KOPT-K1 (cell line): ENCODE results near the gene CHI3L1.

Experiments
- H3K27ac ChIP-seq: fragments of 200-600 bp; sonication (generic); 2 replicates; pipeline ENCODE4 v1.5.1; 2016; ENCODE audit warnings: antibody characterized with exemption, mild to moderate bottlenecking, low read depth, low read length; ENCODE audit not compliant: poor library complexity, severe bottlenecking
- H3K36me3 ChIP-seq: fragments of 200-600 bp; sonication (generic); 2 replicates; pipeline ENCODE4 v1.5.1; 2017; ENCODE audit warnings: antibody characterized with exemption, mild to moderate bottlenecking, low read length, moderate library complexity; ENCODE audit not compliant: insufficient read depth
- H3K9me3 ChIP-seq: fragments of 200-600 bp; sonication (generic); 2 replicates; pipeline ENCODE4 v1.5.1; 2017; ENCODE audit warnings: antibody characterized with exemption, low read length, mild to moderate bottlenecking; ENCODE audit not compliant: insufficient read depth, poor library complexity, severe bottlenecking

CHI3L1 gene

GRCh38 chr1:203196371-203196770 is 9.9 kb upstream of the CHI3L1 start:
- Histone ChIP-seq H3K36me3 (no peaks in the 10 kb centered on the region), H3K9me3 (no peaks in the 10 kb centered on the region), H3K27ac (no peak overlapping the region)

- no peaks in the 10 kb centered on the region for H3K9me3 ChIP-seq
- H3K27ac ChIP-seq = no peak overlapping the region
- no peaks in the 10 kb centered on the region for H3K36me3 ChIP-seq
Observed at GRCh38 chr1:203190949-203191348, 4.4 kb upstream of the CHI3L1 start.

DNA sequence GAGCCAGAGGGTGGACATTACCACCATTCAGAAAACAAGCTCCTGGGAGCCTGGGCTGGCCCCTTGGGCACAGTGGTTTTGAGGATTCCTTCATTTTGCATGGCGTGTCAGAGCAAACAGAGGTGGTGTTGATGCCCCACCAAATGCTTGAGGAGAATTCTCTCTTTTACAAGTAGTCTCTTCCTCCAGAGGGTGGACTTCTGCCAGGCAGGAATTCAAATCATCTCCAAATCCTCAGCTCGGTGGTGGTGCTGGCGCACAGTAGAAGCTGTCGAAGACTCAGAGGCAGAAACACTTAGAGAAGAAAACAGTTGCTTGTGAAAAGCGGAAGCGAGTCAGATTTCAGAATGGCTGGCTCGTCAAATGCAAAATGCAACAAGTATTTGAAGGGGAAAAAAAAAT is 3.4 kb upstream of the CHI3L1 start:
- Histone ChIP-seq H3K9me3 (no peaks in the 10 kb centered on the region), H3K27ac (no peak overlapping the region)

GRCh38 chr1:203188686-203189232 is 2.3 kb upstream of the CHI3L1 start:
- H3K27ac ChIP-seq = no peak overlapping the region
- H3K36me3 ChIP-seq = no peaks in the 10 kb centered on the region
- H3K9me3 ChIP-seq = no peaks in the 10 kb centered on the region

More for the DNA sequence above, 3.4 kb upstream of the CHI3L1 start:
- no peaks in the 10 kb centered on the region for H3K36me3 ChIP-seq

- H3K27ac ChIP-seq = no peak overlapping the region
- no peaks in the 10 kb centered on the region for H3K36me3 ChIP-seq
- no peaks in the 10 kb centered on the region for H3K9me3 ChIP-seq
Observed at GRCh38 chr1:203187689-203188264, 1.3 kb upstream of the CHI3L1 start.

DNA sequence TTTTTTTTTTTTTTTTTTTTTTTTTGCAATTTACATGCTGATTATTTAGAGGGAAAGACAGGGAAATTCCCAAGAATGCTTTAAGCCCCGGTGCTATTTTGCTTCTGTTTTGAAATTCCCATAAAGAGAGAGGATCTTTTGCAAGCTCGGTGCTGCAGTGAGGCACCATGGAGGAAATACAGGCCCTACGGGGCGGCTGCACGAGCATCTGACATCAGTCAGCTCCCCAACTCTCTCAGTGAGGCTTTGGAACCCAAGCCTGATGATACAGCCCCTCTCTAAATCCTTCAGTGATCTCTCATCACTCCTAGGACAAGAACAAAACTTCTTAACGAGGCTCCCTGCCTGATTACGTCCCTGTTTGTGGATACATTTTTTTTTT is 791 bp upstream of the CHI3L1 start:
- Histone ChIP-seq H3K36me3 (no peaks in the 10 kb centered on the region), H3K27ac (no peak overlapping the region), H3K9me3 (no peaks in the 10 kb centered on the region)

- Histone ChIP-seq H3K36me3 (no peaks in the 10 kb centered on the region), H3K27ac (no peak overlapping the region), H3K9me3 (no peaks in the 10 kb centered on the region)
Observed at GRCh38 chr1:203186091-203186445, 436 bp downstream of the CHI3L1 start.

GRCh38 chr1:203185585-203185984 is 919 bp downstream of the CHI3L1 start:
- Histone ChIP-seq H3K27ac (no peak overlapping the region), H3K9me3 (no peaks in the 10 kb centered on the region), H3K36me3 (no peaks in the 10 kb centered on the region)

DNA sequence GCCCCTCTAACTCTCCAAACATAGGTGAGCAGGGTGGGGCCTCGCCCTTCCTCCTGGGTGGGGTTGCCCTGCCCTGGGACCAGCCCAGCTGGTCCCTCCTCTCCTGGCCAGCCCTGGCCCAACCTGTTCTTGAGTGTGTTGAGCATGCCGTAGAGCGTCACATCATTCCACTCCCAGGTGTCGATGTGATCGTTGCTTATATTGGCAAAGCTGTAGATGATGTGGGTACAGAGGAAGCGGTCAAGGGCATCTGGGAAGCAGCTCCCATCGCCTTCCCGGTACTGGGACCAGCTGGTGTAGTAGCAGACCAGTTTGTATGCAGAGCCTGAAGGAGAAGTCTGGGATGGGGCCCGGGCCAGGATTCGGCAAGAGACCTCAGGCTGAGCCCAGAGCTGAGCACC is 1.4 kb downstream of the CHI3L1 start:
- Histone ChIP-seq H3K27ac (no peak overlapping the region), H3K9me3 (no peaks in the 10 kb centered on the region), H3K36me3 (no peaks in the 10 kb centered on the region)

DNA sequence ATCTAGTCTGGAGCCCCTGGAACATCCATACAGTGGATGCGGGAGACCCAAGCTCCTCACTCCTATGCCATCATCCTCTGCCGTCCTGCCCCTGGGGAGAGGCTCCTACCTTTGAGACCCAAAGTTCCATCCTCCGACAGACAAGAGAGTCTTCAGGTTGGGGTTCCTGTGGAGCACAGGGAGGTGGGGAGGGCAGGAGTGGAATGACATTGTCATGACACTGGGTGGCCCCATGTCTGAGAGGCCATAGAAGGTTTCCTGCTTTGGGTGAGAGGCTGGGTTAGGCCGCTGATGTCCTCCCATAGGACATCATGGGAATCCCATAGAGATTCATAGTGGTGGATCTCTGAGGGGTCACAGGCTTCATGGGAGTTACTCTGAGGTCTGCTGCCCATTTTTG is 2.0 kb downstream of the CHI3L1 start:
- Histone ChIP-seq H3K9me3 (no peaks in the 10 kb centered on the region), H3K36me3 (no peaks in the 10 kb centered on the region), H3K27ac (no peak overlapping the region)

GRCh38 chr1:203183828-203184227 is 2.7 kb downstream of the CHI3L1 start:
- H3K9me3 ChIP-seq = no peaks in the 10 kb centered on the region
- no peaks in the 10 kb centered on the region for H3K36me3 ChIP-seq
- no peak overlapping the region for H3K27ac ChIP-seq

GRCh38 chr1:203182387-203182953 is 4.0 kb downstream of the CHI3L1 start:
- no peaks in the 10 kb centered on the region for H3K9me3 ChIP-seq
- no peaks in the 10 kb centered on the region for H3K36me3 ChIP-seq
- H3K27ac ChIP-seq = no peak overlapping the region

- H3K9me3 ChIP-seq = no peaks in the 10 kb centered on the region
- H3K36me3 ChIP-seq = no peaks in the 10 kb centered on the region
- H3K27ac ChIP-seq = no peak overlapping the region
Observed at GRCh38 chr1:203181586-203182386, 4.7 kb downstream of the CHI3L1 start.

DNA sequence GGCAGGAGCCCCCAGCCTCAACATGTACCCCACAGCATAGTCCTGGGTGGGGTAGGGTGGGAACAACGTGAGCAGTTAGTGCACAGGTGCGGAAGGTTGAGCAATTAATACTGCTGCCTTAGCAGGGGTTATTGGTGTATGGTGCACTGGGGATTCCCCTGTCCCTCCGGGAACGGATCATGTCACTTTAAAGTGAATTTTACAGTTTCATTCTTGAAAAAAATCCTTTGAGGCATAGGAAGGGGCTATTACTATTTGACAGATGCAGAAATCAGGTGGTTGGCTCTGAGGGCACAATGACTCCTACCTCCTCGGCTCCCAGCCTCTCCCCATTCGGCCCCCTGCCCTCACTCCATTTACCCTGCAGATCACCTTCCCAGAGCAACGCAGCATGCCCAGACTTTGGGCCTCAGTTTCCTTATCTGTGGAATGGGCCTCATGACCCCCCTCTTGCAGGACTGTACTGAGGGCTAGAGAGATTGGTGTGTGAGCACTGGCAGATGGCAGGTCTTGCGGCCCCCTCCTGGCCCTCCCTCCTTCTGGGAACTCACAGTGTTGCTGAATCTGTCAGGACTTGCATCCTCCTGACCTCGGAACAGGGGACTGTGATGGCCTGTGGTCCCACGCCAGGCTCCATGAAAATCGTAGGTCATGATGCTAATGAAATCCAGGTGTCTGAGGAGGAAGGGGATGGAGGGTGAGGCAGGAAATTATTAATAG is 5.7 kb downstream of the CHI3L1 start:
- Histone ChIP-seq H3K27ac (no peak overlapping the region), H3K9me3 (no peaks in the 10 kb centered on the region), H3K36me3 (no peaks in the 10 kb centered on the region)

DNA sequence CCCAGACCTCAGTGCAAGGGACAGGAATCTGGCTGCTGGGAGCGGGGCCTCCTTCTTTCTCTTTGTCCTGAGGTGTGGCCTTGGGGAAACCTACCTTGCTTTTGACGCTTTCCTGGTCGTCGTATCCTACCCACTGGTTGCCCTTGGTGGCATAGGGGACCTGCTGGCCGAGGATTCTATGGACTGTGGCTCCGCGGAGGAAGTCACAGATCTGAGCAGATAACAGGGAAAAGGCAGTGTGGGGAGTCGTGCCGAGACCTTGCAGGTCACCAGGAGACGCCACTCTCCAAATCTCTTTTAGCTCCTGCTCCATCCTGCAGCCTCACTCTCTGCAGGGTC is 6.9 kb downstream of the CHI3L1 start:
- no peaks in the 10 kb centered on the region for H3K9me3 ChIP-seq
- H3K36me3 ChIP-seq = no peaks in the 10 kb centered on the region
- H3K27ac ChIP-seq = no peak overlapping the region
